Liver (tissue), 9 donors: ENCODE data around the gene DGKB. TPM values are rescaled to one million over a fixed set of nuclear protein-coding genes. Genes with fewer than 3 reads are reported as not detected.

Source experiments
- DNase-seq: peaks from one replicate; pipeline ENCODE4 v3.0.0-alpha.2; 2017; ENCODE audit warnings: low spot score
- H3K27ac ChIP-seq, 2 donors: one replicate each; pipeline ENCODE4 v1.7.0; 2013; ENCODE audit warnings: inconsistent platforms in 2 of 2, low read length in 2 of 2, control low read depth in 1 of 2, low read depth in 1 of 2, mild to moderate bottlenecking in 1 of 2
- H3K27me3 ChIP-seq, 4 donors: one replicate each; pipeline versions ENCODE4 v1.6.1 to v1.7.0; 2013; ENCODE audit warnings: low read length in 3 of 4, inconsistent platforms in 1 of 4, mild to moderate bottlenecking in 1 of 4, moderate library complexity in 1 of 4; ENCODE audit not compliant: control insufficient read depth in 4 of 4, insufficient read depth in 4 of 4
- H3K36me3 ChIP-seq, 4 donors: one replicate each; pipeline versions ENCODE4 v1.6.1 to v1.7.0; 2013; ENCODE audit warnings: low read length in 3 of 4, mild to moderate bottlenecking in 3 of 4, low read depth in 1 of 4, moderate library complexity in 1 of 4; ENCODE audit not compliant: control insufficient read depth in 4 of 4, insufficient read depth in 3 of 4
- H3K4me1 ChIP-seq, 4 donors: one replicate each; pipeline versions ENCODE4 v1.6.1 to v1.7.0; 2013; ENCODE audit warnings: low read length in 3 of 4, mild to moderate bottlenecking in 3 of 4, moderate library complexity in 1 of 4; ENCODE audit not compliant: control insufficient read depth in 4 of 4, insufficient read depth in 4 of 4
- H3K4me3 ChIP-seq, 3 donors: one replicate each; pipeline versions ENCODE4 v1.6.1 to v1.7.0; 2013; ENCODE audit warnings: low read length in 3 of 3, control low read depth in 1 of 3, low read depth in 1 of 3, mild to moderate bottlenecking in 1 of 3
- H3K9ac ChIP-seq, 2 donors: one replicate each; pipeline ENCODE4 v1.7.0; 2013; ENCODE audit warnings: low read length in 2 of 2, mild to moderate bottlenecking in 2 of 2, moderate library complexity in 2 of 2, control low read depth in 1 of 2, low read depth in 1 of 2
- H3K9me3 ChIP-seq, 4 donors: one replicate each; pipeline versions ENCODE4 v1.6.1 to v1.7.0; 2013; ENCODE audit warnings: low read length in 3 of 4; ENCODE audit not compliant: control insufficient read depth in 4 of 4
- ATF3 ChIP-seq: IDR thresholded peaks from 2 replicates; pipeline ENCODE4 v1.6.1; 2016; ENCODE audit warnings: antibody characterized with exemption
- EGR1 ChIP-seq, 2 donors: IDR thresholded peaks; 2 replicates each; pipeline ENCODE4 v1.6.1; 2016 to 2018; ENCODE audit warnings: antibody characterized with exemption in 2 of 2, low read depth in 2 of 2
- FOXA1 ChIP-seq: IDR thresholded peaks from 2 replicates; pipeline ENCODE4 v1.6.1; 2016; ENCODE audit warnings: antibody characterized with exemption
- GABPA ChIP-seq, 2 donors: IDR thresholded peaks in 1 of 2; conservative IDR thresholded peaks in 1 of 2; 2 replicates each; pipeline ENCODE4 v1.6.1; 2016; ENCODE audit warnings: antibody characterized with exemption in 2 of 2, mild to moderate bottlenecking in 1 of 2, moderate library complexity in 1 of 2
- HNF4A ChIP-seq, 2 donors: conservative IDR thresholded peaks; 2 replicates each; pipeline ENCODE4 v1.6.1; 2016; ENCODE audit warnings: antibody characterized with exemption in 2 of 2, mild to moderate bottlenecking in 2 of 2
- HNF4G ChIP-seq: IDR thresholded peaks from 2 replicates; pipeline ENCODE4 v1.6.1; 2016; ENCODE audit warnings: antibody characterized with exemption
- JUND ChIP-seq, 2 donors: IDR thresholded peaks; 2 replicates each; pipeline ENCODE4 v1.6.1; 2016; ENCODE audit warnings: antibody characterized with exemption in 2 of 2
- MAX ChIP-seq: IDR thresholded peaks from 2 replicates; pipeline ENCODE4 v1.6.1; 2016; ENCODE audit warnings: antibody characterized with exemption
- NR2F2 ChIP-seq: IDR thresholded peaks from 2 replicates; pipeline ENCODE4 v1.6.1; 2016; ENCODE audit warnings: antibody characterized with exemption
- RXRA ChIP-seq, 2 donors: IDR thresholded peaks; 2 replicates each; pipeline ENCODE4 v1.6.1; 2017 to 2018; ENCODE audit warnings: antibody characterized with exemption in 2 of 2, mild to moderate bottlenecking in 1 of 2
- SP1 ChIP-seq: IDR thresholded peaks from 2 replicates; pipeline ENCODE4 v1.6.1; 2018; ENCODE audit warnings: antibody characterized with exemption, mild to moderate bottlenecking
- TAF1 ChIP-seq: conservative IDR thresholded peaks from 2 replicates; pipeline ENCODE4 v1.6.1; 2016; ENCODE audit warnings: antibody characterized with exemption, mild to moderate bottlenecking
- YY1 ChIP-seq: IDR thresholded peaks from 2 replicates; pipeline ENCODE4 v1.6.1; 2016; ENCODE audit warnings: antibody characterized with exemption, mild to moderate bottlenecking
- WGBS: extraction: QIAGEN DNeasy Blood & Tissue Kit; methylation state at CpG from one replicate; pipeline ENCODE4 v1.1.7; 2013; 5-methylcytosine and 5-hydroxymethylcytosine counted together
- polyA plus RNA-seq, 2 donors: library from polyadenylated mRNA; stranded (reverse) in 1 of 2; unstranded in 1 of 2; fragments of 200-250 nt in 1 of 2; fragments of >200 nt in 1 of 2; fragmentation: Nextera tagmentation in 1 of 2; extraction: Ambion mirVana in 1 of 2; gene quantifications; one replicate each; pipeline versions ENCODE4 v1.2.1 to v1.2.3, GENCODE V29; 2013 to 2015
- total RNA-seq, 2 donors: library from RNA; depleted of rRNA; stranded (reverse); fragments of >200 nt; gene quantifications; one replicate each; pipeline ENCODE4 v1.2.3, GENCODE V29; 2014
- TF ChIP-seq, protein P1 (sequence below): fragments of 150-350 bp; IDR thresholded peaks from 2 replicates; pipeline ENCODE4 v1.5.1; 2017; ENCODE audit warnings: improper control_type of control experiment, low read depth, low read length; ENCODE audit not compliant: missing input control
- TF ChIP-seq, protein P2 (sequence below): IDR thresholded peaks from 2 replicates; pipeline ENCODE4 v1.6.1; 2016; ENCODE audit warnings: antibody characterized with exemption, mild to moderate bottlenecking
- TF ChIP-seq, protein P3 (sequence below): IDR thresholded peaks from 2 replicates; pipeline ENCODE4 v1.6.1; 2016; ENCODE audit warnings: antibody characterized with exemption
- donor health status: healthy.
- donor health status: healthy.
- donor health status: healthy.
- donor health status: healthy.
- donor health status: healthy.

DGKB gene
- total and polyA plus RNA-seq, 4 donors = 0.09 to 0.42 TPM; not detected in 2

DNA sequence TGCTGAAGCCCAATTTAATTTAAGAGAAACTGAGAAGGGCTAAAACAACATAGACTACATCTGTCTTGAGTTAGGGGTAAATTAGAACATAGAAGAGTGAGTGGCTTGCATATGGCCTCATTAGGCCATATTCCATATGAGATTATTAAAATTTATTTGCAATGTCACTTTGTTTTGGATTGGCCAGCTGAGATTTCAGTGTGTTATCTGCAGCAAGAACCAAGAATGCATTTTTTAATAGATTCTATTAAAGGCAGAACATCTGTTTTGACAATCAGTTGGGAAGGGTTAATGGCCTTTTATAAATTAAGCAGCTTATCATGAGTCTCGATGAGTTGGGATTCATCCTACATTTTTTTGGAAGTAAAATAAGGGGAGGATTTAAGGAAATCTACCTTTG, 236.2 kb downstream of the DGKB start (continued):
- TF ChIP-seq, protein P1, sequence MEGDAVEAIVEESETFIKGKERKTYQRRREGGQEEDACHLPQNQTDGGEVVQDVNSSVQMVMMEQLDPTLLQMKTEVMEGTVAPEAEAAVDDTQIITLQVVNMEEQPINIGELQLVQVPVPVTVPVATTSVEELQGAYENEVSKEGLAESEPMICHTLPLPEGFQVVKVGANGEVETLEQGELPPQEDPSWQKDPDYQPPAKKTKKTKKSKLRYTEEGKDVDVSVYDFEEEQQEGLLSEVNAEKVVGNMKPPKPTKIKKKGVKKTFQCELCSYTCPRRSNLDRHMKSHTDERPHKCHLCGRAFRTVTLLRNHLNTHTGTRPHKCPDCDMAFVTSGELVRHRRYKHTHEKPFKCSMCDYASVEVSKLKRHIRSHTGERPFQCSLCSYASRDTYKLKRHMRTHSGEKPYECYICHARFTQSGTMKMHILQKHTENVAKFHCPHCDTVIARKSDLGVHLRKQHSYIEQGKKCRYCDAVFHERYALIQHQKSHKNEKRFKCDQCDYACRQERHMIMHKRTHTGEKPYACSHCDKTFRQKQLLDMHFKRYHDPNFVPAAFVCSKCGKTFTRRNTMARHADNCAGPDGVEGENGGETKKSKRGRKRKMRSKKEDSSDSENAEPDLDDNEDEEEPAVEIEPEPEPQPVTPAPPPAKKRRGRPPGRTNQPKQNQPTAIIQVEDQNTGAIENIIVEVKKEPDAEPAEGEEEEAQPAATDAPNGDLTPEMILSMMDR = no peak
- TF ChIP-seq SP1 (no peak), ATF3 (no peak), RXRA (IDR thresholded peaks at IDR 0.05) (no peak), HNF4A (conservative IDR thresholded peaks at IDR 0.05) (no peak)

DNA sequence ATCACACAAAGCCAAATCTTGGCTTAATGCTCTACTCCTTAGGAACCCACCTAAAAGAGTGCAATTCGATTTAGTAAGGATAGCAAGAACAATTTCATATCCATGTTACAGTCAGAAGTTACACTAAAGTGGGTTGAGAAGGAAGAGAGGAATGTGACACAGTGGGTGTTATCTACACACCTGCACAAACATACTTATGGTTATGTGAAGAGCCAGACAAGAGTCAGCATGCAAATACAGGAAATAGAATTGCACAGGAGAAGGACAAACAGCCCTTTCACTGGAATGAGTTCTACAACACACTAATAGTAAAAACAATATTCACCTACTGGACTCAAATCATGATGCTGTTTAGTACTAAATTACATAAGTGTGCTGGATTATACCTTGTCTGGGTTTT, 262.8 kb downstream of the DGKB start:
- TF ChIP-seq TAF1 = no peak
- no peak for TF ChIP-seq GABPA (IDR thresholded peaks at IDR 0.05 in 1 of 2, conservative IDR thresholded peaks at IDR 0.05 in 1 of 2)
- TF ChIP-seq EGR1 (IDR thresholded peaks at IDR 0.05; ENCODE audit: low read depth in 2 of 2) = no peak
- no peak for TF ChIP-seq NR2F2
- no peak for TF ChIP-seq JUND (IDR thresholded peaks at IDR 0.05)
- TF ChIP-seq, protein P2, sequence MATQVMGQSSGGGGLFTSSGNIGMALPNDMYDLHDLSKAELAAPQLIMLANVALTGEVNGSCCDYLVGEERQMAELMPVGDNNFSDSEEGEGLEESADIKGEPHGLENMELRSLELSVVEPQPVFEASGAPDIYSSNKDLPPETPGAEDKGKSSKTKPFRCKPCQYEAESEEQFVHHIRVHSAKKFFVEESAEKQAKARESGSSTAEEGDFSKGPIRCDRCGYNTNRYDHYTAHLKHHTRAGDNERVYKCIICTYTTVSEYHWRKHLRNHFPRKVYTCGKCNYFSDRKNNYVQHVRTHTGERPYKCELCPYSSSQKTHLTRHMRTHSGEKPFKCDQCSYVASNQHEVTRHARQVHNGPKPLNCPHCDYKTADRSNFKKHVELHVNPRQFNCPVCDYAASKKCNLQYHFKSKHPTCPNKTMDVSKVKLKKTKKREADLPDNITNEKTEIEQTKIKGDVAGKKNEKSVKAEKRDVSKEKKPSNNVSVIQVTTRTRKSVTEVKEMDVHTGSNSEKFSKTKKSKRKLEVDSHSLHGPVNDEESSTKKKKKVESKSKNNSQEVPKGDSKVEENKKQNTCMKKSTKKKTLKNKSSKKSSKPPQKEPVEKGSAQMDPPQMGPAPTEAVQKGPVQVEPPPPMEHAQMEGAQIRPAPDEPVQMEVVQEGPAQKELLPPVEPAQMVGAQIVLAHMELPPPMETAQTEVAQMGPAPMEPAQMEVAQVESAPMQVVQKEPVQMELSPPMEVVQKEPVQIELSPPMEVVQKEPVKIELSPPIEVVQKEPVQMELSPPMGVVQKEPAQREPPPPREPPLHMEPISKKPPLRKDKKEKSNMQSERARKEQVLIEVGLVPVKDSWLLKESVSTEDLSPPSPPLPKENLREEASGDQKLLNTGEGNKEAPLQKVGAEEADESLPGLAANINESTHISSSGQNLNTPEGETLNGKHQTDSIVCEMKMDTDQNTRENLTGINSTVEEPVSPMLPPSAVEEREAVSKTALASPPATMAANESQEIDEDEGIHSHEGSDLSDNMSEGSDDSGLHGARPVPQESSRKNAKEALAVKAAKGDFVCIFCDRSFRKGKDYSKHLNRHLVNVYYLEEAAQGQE = no peak
- no peak for TF ChIP-seq MAX
- TF ChIP-seq RXRA (IDR thresholded peaks at IDR 0.05) = no peak
- TF ChIP-seq FOXA1 = no peak
- no peak for TF ChIP-seq YY1
- TF ChIP-seq, protein P3, sequence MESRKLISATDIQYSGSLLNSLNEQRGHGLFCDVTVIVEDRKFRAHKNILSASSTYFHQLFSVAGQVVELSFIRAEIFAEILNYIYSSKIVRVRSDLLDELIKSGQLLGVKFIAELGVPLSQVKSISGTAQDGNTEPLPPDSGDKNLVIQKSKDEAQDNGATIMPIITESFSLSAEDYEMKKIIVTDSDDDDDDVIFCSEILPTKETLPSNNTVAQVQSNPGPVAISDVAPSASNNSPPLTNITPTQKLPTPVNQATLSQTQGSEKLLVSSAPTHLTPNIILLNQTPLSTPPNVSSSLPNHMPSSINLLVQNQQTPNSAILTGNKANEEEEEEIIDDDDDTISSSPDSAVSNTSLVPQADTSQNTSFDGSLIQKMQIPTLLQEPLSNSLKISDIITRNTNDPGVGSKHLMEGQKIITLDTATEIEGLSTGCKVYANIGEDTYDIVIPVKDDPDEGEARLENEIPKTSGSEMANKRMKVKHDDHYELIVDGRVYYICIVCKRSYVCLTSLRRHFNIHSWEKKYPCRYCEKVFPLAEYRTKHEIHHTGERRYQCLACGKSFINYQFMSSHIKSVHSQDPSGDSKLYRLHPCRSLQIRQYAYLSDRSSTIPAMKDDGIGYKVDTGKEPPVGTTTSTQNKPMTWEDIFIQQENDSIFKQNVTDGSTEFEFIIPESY = no peak
- no peak for TF ChIP-seq ATF3
- no peak for TF ChIP-seq HNF4G
- no peak for DNase-seq
- no peaks in the 10 kb centered on the region for H3K27me3 ChIP-seq
- peaks cover 0 to 4% (median 1%) of the 10 kb centered on the region in 4 donors for H3K9me3 ChIP-seq
- H3K27ac ChIP-seq = no peak overlapping the region
- no peak overlapping the region for H3K4me3 ChIP-seq
- no peak overlapping the region for H3K9ac ChIP-seq
- H3K4me1 ChIP-seq = peaks cover 0 to 8% (median 6%) of the 10 kb centered on the region in 4 donors
- no peaks in the 10 kb centered on the region for H3K36me3 ChIP-seq
- WGBS = 77% methylated on average over 1 of the region's 1 CpG
